NCI-H2196 (cell line): Measurements from ENCODE around the gene MZF1.
"Not testable (repeated sequence)": the region's sequence is repeated elsewhere in the genome, so short reads cannot be mapped to it uniquely, and the experiment has no call there.

ENCODE experiments used
- DNase-seq: peaks from one replicate; lab custom pipeline; 2025; ENCODE audit not compliant: unreplicated experiment; lab: John Stamatoyannopoulos, UW

MZF1 gene

GRCh38 chr19:58543826-58544590 lies 29.1 kb downstream of the MZF1 start, which contains the start of gene TRIM28:
TRIM28 (plus strand) TSS chr19:58544064; CDS start chr19:58544758, 694 bp downstream.
- no peak for DNase-seq

- DNase-seq = not testable (repeated sequence)
These were observed 30.3 kb downstream of the MZF1 start for GRCh38 chr19:58542641-58543372.

GRCh38 chr19:58539169-58539559 lies 34.0 kb downstream of the MZF1 start:
- not testable (repeated sequence) for DNase-seq

GRCh38 chr19:58538257-58539168 lies 34.6 kb downstream of the MZF1 start:
- no peak for DNase-seq

- DNase-seq = no peak
These were observed 36.0 kb downstream of the MZF1 start for GRCh38 chr19:58536852-58537798.

GRCh38 chr19:58535857-58536256 lies 37.3 kb downstream of the MZF1 start:
- no peak for DNase-seq

- no peak for DNase-seq
These were observed 41.9 kb downstream of the MZF1 start for GRCh38 chr19:58531034-58531840.

- no peak for DNase-seq
These were observed 43.7 kb downstream of the MZF1 start for GRCh38 chr19:58529405-58529804.

GRCh38 chr19:58522709-58523108 lies 50.4 kb downstream of the MZF1 start:
- DNase-seq = no peak

- no peak for DNase-seq
These were observed 51.5 kb downstream of the MZF1 start for GRCh38 chr19:58521651-58522050.

GRCh38 chr19:58520257-58520599 lies 52.9 kb downstream of the MZF1 start:
- no peak for DNase-seq

- peak; percentile 96 for DNase-seq
These were observed 53.5 kb downstream of the MZF1 start, which contains the start of gene ZBTB45 for GRCh38 chr19:58519355-58520256. ZBTB45 (minus strand) TSS chr19:58519810; CDS start chr19:58517673, 2,137 bp downstream.

GRCh38 chr19:58519087-58519354 lies 54.1 kb downstream of the MZF1 start:
- DNase-seq = peak; percentile 59

GRCh38 chr19:58518256-58519086 lies 54.7 kb downstream of the MZF1 start:
- DNase-seq = no peak

- DNase-seq = no peak
These were observed 55.9 kb downstream of the MZF1 start for GRCh38 chr19:58516964-58517833.

GRCh38 chr19:58516246-58516836 lies 56.8 kb downstream of the MZF1 start:
- no peak for DNase-seq
